Sigmoid colon (tissue), 7 donors: Measurements from ENCODE around the gene PRMT3. TPM values are rescaled to one million over a fixed set of nuclear protein-coding genes. Genes with fewer than 3 reads are reported as not detected.

Experiments used
- DNase-seq: peaks from one replicate; pipeline ENCODE4 v3.0.0-alpha.2; 2019
- H3K27ac ChIP-seq, 4 donors: fragments of 200-600 bp; sonication (generic); one replicate each; pipeline ENCODE4 v1.5.1; 2016 to 2019; ENCODE audit warnings: mild to moderate bottlenecking in 1 of 4
- H3K27me3 ChIP-seq, 3 donors: fragments of 200-600 bp; sonication (generic); one replicate each; pipeline ENCODE4 v1.5.1; 2019; ENCODE audit warnings: mild to moderate bottlenecking in 1 of 3
- H3K36me3 ChIP-seq, 4 donors: fragments of 200-600 bp; sonication (generic); one replicate each; pipeline ENCODE4 v1.5.1; 2016 to 2019
- H3K4me1 ChIP-seq, 4 donors: fragments of 200-600 bp; sonication (generic); one replicate each; pipeline ENCODE4 v1.5.1; 2017 to 2019
- H3K4me3 ChIP-seq, 4 donors: fragments of 200-600 bp; sonication (generic); one replicate each; pipeline ENCODE4 v1.5.1; 2017 to 2019; ENCODE audit warnings: mild to moderate bottlenecking in 2 of 4, moderate library complexity in 1 of 4
- H3K9me3 ChIP-seq, 4 donors: fragments of 200-600 bp in 3 of 4; sonication (generic) in 3 of 4; one replicate each; pipeline versions ENCODE4 v1.5.1 to v1.6.1; 2013 to 2019
- CTCF ChIP-seq, 4 experiments: fragments of 450-650 bp in 3 of 4; fragments of 200-600 bp in 1 of 4; IDR thresholded peaks; one replicate each; pipeline ENCODE4 v1.5.1; 2016 to 2019; ENCODE audit warnings: antibody characterized with exemption in 4 of 4, mild to moderate bottlenecking in 3 of 4, moderate library complexity in 2 of 4
- EP300 ChIP-seq, 4 donors: sonication (generic); formaldehyde crosslinking; IDR thresholded peaks; one replicate each; pipeline ENCODE4 v1.6.1; 2017; ENCODE audit warnings: antibody characterized with exemption in 4 of 4
- POLR2A ChIP-seq, 2 donors: fragments of 450-650 bp; IDR thresholded peaks; one replicate each; pipeline ENCODE4 v1.6.1; 2016; ENCODE audit warnings: antibody characterized with exemption in 2 of 2, mild to moderate bottlenecking in 2 of 2, moderate library complexity in 2 of 2
- POLR2AphosphoS5 ChIP-seq, 4 donors: sonication (generic); formaldehyde crosslinking; IDR thresholded peaks; one replicate each; pipeline ENCODE4 v1.6.1; 2017; ENCODE audit warnings: antibody characterized with exemption in 4 of 4
- WGBS, 2 donors: extraction: QIAGEN DNeasy Blood & Tissue Kit; methylation state at CpG; one replicate each; pipeline ENCODE4 v1.1.7; 2013; 5-methylcytosine and 5-hydroxymethylcytosine counted together
- intact Hi-C: fragments of 100-400 bp; cut with DNase I; formaldehyde crosslinking; loops from one replicate; pipeline ENCODE4 v1.15.1; 2023
- polyA plus RNA-seq, 3 donors: library from polyadenylated mRNA; stranded (reverse); fragments of 200-250 nt; gene quantifications; one replicate each; pipeline ENCODE4 v1.2.3, GENCODE V29; 2013
- total RNA-seq, 4 donors: library from RNA; depleted of rRNA; stranded (reverse); fragments of >200 nt; gene quantifications; one replicate each; pipeline ENCODE4 v1.1.0, GENCODE V29; 2016
- donor health status: healthy with polysubstance abuse.
- donor health status: Bipolar disorder and iron deficiency.
- donor health status: healthy.

Gene PRMT3
- total and polyA plus RNA-seq, 7 donors = 4.9 to 18.4 (median 15.3) TPM

GRCh38 chr11:20558741-20559140, 171.2 kb downstream of the PRMT3 start:
- DNase-seq = no peak
- no peak overlapping the region for H3K27ac ChIP-seq
- no peak overlapping the region for H3K4me3 ChIP-seq
- no peaks in the 10 kb centered on the region for H3K9me3 ChIP-seq
- intact Hi-C loops = no loop called here
- WGBS, 2 donors = 81 to 89% methylated on average over 4 of the region's 4 CpGs
- no peaks in the 10 kb centered on the region for H3K36me3 ChIP-seq
- H3K27me3 ChIP-seq = no peaks in the 10 kb centered on the region
- H3K4me1 ChIP-seq = no peaks in the 10 kb centered on the region
- TF ChIP-seq EP300 (IDR thresholded peaks at IDR 0.05) = no peak
- TF ChIP-seq POLR2A (IDR thresholded peaks at IDR 0.05) = no peak
- TF ChIP-seq POLR2AphosphoS5 (IDR thresholded peaks at IDR 0.05) = no peak
- TF ChIP-seq CTCF (IDR thresholded peaks at IDR 0.05) = no peak

Other genes with a start within 250 kb of the PRMT3 start
- not detected for gene DBX1, start 227.2 kb upstream of the PRMT3 start, total RNA-seq
- not detected for gene DBX1, start 227.2 kb upstream of the PRMT3 start, polyA plus RNA-seq
- gene HTATIP2, start 24.0 kb upstream of the PRMT3 start, total RNA-seq = 10 to 100 TPM; 12.2 to 58.1 (median 39.5) TPM
- 100 to 1,000 TPM; 110 to 318 (median 166) TPM for gene HTATIP2, start 24.0 kb upstream of the PRMT3 start, polyA plus RNA-seq
- not detected for gene SLC6A5, start 211.9 kb downstream of the PRMT3 start, total RNA-seq
- gene SLC6A5, start 211.9 kb downstream of the PRMT3 start, polyA plus RNA-seq = under 1 TPM in 1 of 3 donors, not detected in 2; under 0.01 TPM